ENCODE results near the gene ESYT2. TPM values are rescaled to one million over a fixed set of nuclear protein-coding genes. Genes with fewer than 3 reads are reported as not detected.

Gene ESYT2
- total and polyA plus RNA-seq, 2 of the 4 experiments (the other 2 are of a cell fraction), result 26.7 to 69.9 TPM

DNA sequence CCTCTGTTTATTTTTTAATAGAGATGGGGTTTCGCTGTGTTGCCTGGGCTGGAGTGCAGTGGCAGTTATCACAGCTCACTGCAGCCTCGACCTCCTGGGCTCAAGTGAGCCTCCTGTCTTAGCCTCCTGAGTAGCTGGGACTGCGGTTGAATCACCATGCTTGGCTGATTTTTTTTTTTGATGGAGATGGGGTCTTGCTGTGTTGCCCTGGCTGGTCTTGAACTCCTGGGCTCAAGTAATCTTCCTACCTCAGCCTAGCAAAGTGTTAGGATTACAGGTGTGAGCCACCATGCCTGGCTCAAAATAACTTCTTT is 35.2 kb upstream of the ESYT2 start:
- H3K4me2 ChIP-seq (ENCODE audit: low read depth, low read length), result peak overlapping the region; percentile 74
- peaks cover 32 to 66% of the 10 kb centered on the region in 2 experiments for H3K79me1 ChIP-seq (ENCODE audit: low read depth in 1 of 2, low read length in 2 of 2)
- no peak overlapping the region for H3K56ac ChIP-seq (ENCODE audit: extremely low read depth, insufficient read depth, low read length)
- dilution Hi-C loops (cut with HindIII; ENCODE audit: low sequenced_read_pairs, unreplicated experiment) (no loop called here), intact Hi-C loops (cut with micrococcal nuclease) (no loop called here), in situ Hi-C loops (cut with MboI; ENCODE audit: low sequenced_read_pairs) (no loop called here)
- H4K20me1 ChIP-seq (ENCODE audit: insufficient read depth, low read length), result no peaks in the 10 kb centered on the region
- H3K9ac ChIP-seq (ENCODE audit: low read depth, low read length), result peak overlapping the region; percentile 59
- no peak for ATAC-seq (ENCODE audit: low read depth)
- peak overlapping the region; percentile 45; the same call in 1 of the 2 replicates for H3K27ac ChIP-seq (ENCODE audit: insufficient read depth, low read length)
- no peaks in the 10 kb centered on the region for H3K27me3 ChIP-seq (ENCODE audit: control insufficient read depth, insufficient read depth, low read length)
- H3K14ac ChIP-seq (replicated peaks; ENCODE audit: low read depth, low read length), result peak overlapping the region; percentile 96
- H3K4ac ChIP-seq (ENCODE audit: low read depth, low read length), result peak overlapping the region; percentile 98
- H3K4me1 ChIP-seq (ENCODE audit: control insufficient read depth, insufficient read depth, low read length), result peaks cover 5% of the 10 kb centered on the region
- peak overlapping the region; percentile 97 for H3K23ac ChIP-seq (ENCODE audit: low read depth, low read length)
- peak overlapping the region; percentile 89 for H2BK20ac ChIP-seq (ENCODE audit: low read depth, low read length)
- H2AK9ac ChIP-seq (replicated peaks; ENCODE audit: low read depth, low read length, poor library complexity), result peak overlapping the region; percentile 95
- peak overlapping the region; percentile 93; the same call in 1 of the 2 replicates for H4K5ac ChIP-seq (ENCODE audit: low read depth, low read length)
- TF ChIP-seq, protein P1, sequence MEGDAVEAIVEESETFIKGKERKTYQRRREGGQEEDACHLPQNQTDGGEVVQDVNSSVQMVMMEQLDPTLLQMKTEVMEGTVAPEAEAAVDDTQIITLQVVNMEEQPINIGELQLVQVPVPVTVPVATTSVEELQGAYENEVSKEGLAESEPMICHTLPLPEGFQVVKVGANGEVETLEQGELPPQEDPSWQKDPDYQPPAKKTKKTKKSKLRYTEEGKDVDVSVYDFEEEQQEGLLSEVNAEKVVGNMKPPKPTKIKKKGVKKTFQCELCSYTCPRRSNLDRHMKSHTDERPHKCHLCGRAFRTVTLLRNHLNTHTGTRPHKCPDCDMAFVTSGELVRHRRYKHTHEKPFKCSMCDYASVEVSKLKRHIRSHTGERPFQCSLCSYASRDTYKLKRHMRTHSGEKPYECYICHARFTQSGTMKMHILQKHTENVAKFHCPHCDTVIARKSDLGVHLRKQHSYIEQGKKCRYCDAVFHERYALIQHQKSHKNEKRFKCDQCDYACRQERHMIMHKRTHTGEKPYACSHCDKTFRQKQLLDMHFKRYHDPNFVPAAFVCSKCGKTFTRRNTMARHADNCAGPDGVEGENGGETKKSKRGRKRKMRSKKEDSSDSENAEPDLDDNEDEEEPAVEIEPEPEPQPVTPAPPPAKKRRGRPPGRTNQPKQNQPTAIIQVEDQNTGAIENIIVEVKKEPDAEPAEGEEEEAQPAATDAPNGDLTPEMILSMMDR (conservative IDR thresholded peaks at IDR 0.05; ENCODE audit: low read depth, low read length), result no peak
- TF ChIP-seq CEBPB (IDR thresholded peaks at IDR 0.05; ENCODE audit: low read depth, low read length) (no peak), MAFK (IDR thresholded peaks at IDR 0.05; ENCODE audit: low read depth, low read length) (no peak), SMC3 (IDR thresholded peaks at IDR 0.05; ENCODE audit: low read depth, low read length) (no peak), RCOR1 (IDR thresholded peaks at IDR 0.05; ENCODE audit: insufficient replicate concordance, low read length) (no peak), RFX5 (IDR thresholded peaks at IDR 0.05; ENCODE audit: low read depth, low read length) (no peak), CHD1 (IDR thresholded peaks at IDR 0.05; ENCODE audit: low read depth, low read length) (no peak), NFE2L2 (IDR thresholded peaks at IDR 0.05; ENCODE audit: low read depth, low read length) (no peak), BHLHE40 (IDR thresholded peaks at IDR 0.05; ENCODE audit: low read depth, low read length) (no peak), MXI1 (IDR thresholded peaks at IDR 0.05; ENCODE audit: borderline replicate concordance, low read depth, low read length) (no peak), FOS (IDR thresholded peaks at IDR 0.05; ENCODE audit: low read depth, low read length) (no peak), POLR2A (IDR thresholded peaks at IDR 0.05; ENCODE audit: low read depth, low read length) (no peak), MAZ (IDR thresholded peaks at IDR 0.05; ENCODE audit: borderline replicate concordance, low read depth, low read length) (no peak), RAD21 (IDR thresholded peaks at IDR 0.05; ENCODE audit: low read length) (no peak)
- TF ChIP-seq, protein P2, sequence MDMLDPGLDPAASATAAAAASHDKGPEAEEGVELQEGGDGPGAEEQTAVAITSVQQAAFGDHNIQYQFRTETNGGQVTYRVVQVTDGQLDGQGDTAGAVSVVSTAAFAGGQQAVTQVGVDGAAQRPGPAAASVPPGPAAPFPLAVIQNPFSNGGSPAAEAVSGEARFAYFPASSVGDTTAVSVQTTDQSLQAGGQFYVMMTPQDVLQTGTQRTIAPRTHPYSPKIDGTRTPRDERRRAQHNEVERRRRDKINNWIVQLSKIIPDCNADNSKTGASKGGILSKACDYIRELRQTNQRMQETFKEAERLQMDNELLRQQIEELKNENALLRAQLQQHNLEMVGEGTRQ (IDR thresholded peaks at IDR 0.05; ENCODE audit: low read depth, low read length), result no peak
- TF ChIP-seq, protein P3, sequence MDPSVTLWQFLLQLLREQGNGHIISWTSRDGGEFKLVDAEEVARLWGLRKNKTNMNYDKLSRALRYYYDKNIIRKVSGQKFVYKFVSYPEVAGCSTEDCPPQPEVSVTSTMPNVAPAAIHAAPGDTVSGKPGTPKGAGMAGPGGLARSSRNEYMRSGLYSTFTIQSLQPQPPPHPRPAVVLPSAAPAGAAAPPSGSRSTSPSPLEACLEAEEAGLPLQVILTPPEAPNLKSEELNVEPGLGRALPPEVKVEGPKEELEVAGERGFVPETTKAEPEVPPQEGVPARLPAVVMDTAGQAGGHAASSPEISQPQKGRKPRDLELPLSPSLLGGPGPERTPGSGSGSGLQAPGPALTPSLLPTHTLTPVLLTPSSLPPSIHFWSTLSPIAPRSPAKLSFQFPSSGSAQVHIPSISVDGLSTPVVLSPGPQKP (IDR thresholded peaks at IDR 0.05; ENCODE audit: borderline replicate concordance, low read depth, low read length), result no peak
- H4K91ac ChIP-seq (ENCODE audit: insufficient read depth, low read depth, low read length), result peak overlapping the region; percentile 96
- no peaks in the 10 kb centered on the region; the same call in 1 of the 2 replicates for H3K36me3 ChIP-seq (ENCODE audit: control insufficient read depth, insufficient read depth, low read length)
- POLR2A ChIA-PET (ENCODE audit: unreplicated experiment), result interaction anchor here (0.6 kb wide), 1 partner anchor 17 kb away, joined by 3 read pairs; no protein-coding TSS in a partner anchor
- H3K9me3 ChIP-seq (ENCODE audit: control insufficient read depth, insufficient read depth, low read length), result no peaks in the 10 kb centered on the region
- peaks cover 14% of the 10 kb centered on the region; the same call in 1 of the 2 replicates for H3K9me1 ChIP-seq (ENCODE audit: insufficient read depth, low read length)
- peak overlapping the region; percentile 84; the same call in 2 of the 3 replicates for H2BK15ac ChIP-seq (ENCODE audit: low read depth, low read length)
- H3K18ac ChIP-seq (ENCODE audit: low read depth, low read length), result peak overlapping the region; percentile 87
- DNase-seq, result no peak
- no CpG with 5 or more reads among the region's 3 CpGs for WGBS, 2 experiments (ENCODE audit: extremely low coverage in 2 of 2, insufficient read length in 1 of 2)
- peak overlapping the region; percentile 90 for H2BK5ac ChIP-seq (ENCODE audit: low read depth, low read length, poor library complexity, severe bottlenecking)
- BruUV-seq (replicated peaks), result no TSS peak
- peak overlapping the region; percentile 82; the same call in 1 of the 2 replicates for H2BK120ac ChIP-seq (ENCODE audit: low read depth, low read length)
- peak overlapping the region; percentile 81 for H2AK5ac ChIP-seq (ENCODE audit: low read depth, low read length)
- peak overlapping the region; percentile 43 to 94 for H4K8ac ChIP-seq (ENCODE audit: low read depth in 2 of 2, low read length in 2 of 2)
- CTCF ChIA-PET, result no interaction called here
- H3K4me3 ChIP-seq (ENCODE audit: insufficient read depth, low read depth, low read length), result no peak overlapping the region
- H2AFZ ChIP-seq (replicated peaks; ENCODE audit: low read length, poor library complexity), result no peak overlapping the region
